HG02943 (cell line): ENCODE measurements around the gene ADRA2A.

Experiments
- ATAC-seq: cut with Tn5 transposase; IDR thresholded peaks from one replicate; pipeline ENCODE4 v1.9.1; 2021; ENCODE audit warnings: mild to moderate bottlenecking, low read depth, moderate library complexity; ENCODE audit not compliant: unreplicated experiment

ADRA2A gene

GRCh38 chr10:111128331-111129180 lies 51.7 kb downstream of the ADRA2A start:
- ATAC-seq, result no peak

DNA sequence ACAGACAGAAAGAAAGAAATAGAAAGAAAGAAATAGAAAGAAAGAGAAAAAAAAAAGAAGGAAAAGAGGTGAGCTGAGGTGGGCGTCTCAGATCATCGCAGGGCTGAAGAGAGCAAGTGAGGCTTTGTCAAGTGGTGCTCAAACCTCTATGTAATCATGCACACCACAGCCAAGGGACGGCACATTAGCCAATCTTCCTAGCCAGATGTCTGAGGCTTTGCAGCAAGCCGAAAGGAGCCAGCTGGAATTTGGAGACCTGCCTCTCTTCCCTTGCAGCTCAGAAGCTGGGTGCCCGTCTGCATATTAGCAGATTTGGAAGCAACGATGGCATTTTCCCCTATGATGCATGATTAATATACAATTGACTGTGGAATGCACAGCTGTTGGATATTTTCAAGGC lies 52.5 kb downstream of the ADRA2A start:
- no peak for ATAC-seq

GRCh38 chr10:111130471-111130870 lies 53.6 kb downstream of the ADRA2A start:
- ATAC-seq, result no peak
